Body of pancreas (tissue), 4 donors: ENCODE results near the gene TRIAP1.

Experiments used
- CTCF ChIP-seq, 7 experiments: fragments of 450-650 bp in 4 of 7; fragments of 200-600 bp in 3 of 7; sonication (generic) in 3 of 7; IDR thresholded peaks; one replicate each; pipeline ENCODE4 v1.5.1; 2016 to 2019; ENCODE audit warnings: antibody characterized with exemption in 7 of 7
- POLR2A ChIP-seq, 3 donors: fragments of 450-650 bp; IDR thresholded peaks; one replicate each; pipeline ENCODE4 v1.6.1; 2016; ENCODE audit warnings: antibody characterized with exemption in 3 of 3, mild to moderate bottlenecking in 2 of 3

- TF ChIP-seq CTCF (IDR thresholded peaks at IDR 0.05) (no peak), POLR2A (IDR thresholded peaks at IDR 0.05) (no peak)
Measured at GRCh38 chr12:120481022-120481767, 35.0 kb upstream of the TRIAP1 start.
